NT2/D1 (cell line): Measurements from ENCODE around the gene GEMIN4.
"Not testable (repeated sequence)": the region's sequence is repeated elsewhere in the genome, so short reads cannot be mapped to it uniquely, and the experiment has no call there.

Experiments
- DNase-seq: peaks from one replicate; pipeline ENCODE4 v3.0.0-alpha.2; 2011; ENCODE audit warnings: low read depth, low spot score
- H3K27me3 ChIP-seq: 2 replicates; pipeline ENCODE4 v1.6.0; 2011; ENCODE audit warnings: mild to moderate bottlenecking; ENCODE audit not compliant: insufficient read length, insufficient read depth
- H3K36me3 ChIP-seq: 2 replicates; pipeline ENCODE4 v1.6.1; 2011; ENCODE audit warnings: mild to moderate bottlenecking, low read length, mixed read lengths; ENCODE audit not compliant: insufficient read depth, insufficient read length
- H3K4me1 ChIP-seq: 2 replicates; pipeline ENCODE4 v1.5.1; 2011; ENCODE audit not compliant: insufficient read depth, insufficient read length
- H3K4me3 ChIP-seq: 2 replicates; pipeline ENCODE4 v1.5.1; 2011; ENCODE audit warnings: low read depth; ENCODE audit not compliant: insufficient read length
- H3K9ac ChIP-seq: 2 replicates; pipeline ENCODE4 v1.6.0; 2011; ENCODE audit warnings: low read depth; ENCODE audit not compliant: insufficient read length
- H3K9me3 ChIP-seq: 2 replicates; pipeline ENCODE4 v1.5.1; 2011; ENCODE audit warnings: mild to moderate bottlenecking, low read length; ENCODE audit not compliant: insufficient read depth
- SUZ12 ChIP-seq: IDR thresholded peaks from 2 replicates; pipeline ENCODE4 v1.6.1; 2011; ENCODE audit not compliant: insufficient read length, insufficient read depth; ENCODE audit errors: extremely low read depth
- YY1 ChIP-seq: IDR thresholded peaks from 2 replicates; pipeline ENCODE4 v1.6.1; 2011; ENCODE audit not compliant: insufficient read length, insufficient read depth
- ZNF274 ChIP-seq: IDR thresholded peaks from 2 replicates; pipeline ENCODE4 v1.6.1; 2011; ENCODE audit warnings: mild to moderate bottlenecking, low read depth, low read length

Gene GEMIN4

DNA sequence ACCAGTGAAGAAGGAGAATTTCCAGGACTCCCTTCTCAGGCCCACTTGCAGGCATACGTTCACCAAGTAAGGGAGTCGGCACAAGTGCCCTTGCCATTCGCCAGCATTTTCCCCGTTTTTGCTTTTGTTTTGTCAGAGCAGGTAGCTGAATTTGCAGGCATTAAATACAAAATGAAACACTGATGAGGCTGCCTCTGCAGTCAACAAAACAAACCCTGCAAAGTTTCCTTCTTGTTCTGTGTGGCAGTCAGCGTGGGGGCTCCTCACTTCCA, 22.2 kb upstream of the GEMIN4 start:
- H3K36me3 ChIP-seq: peaks cover 89% of the 10 kb centered on the region

DNA sequence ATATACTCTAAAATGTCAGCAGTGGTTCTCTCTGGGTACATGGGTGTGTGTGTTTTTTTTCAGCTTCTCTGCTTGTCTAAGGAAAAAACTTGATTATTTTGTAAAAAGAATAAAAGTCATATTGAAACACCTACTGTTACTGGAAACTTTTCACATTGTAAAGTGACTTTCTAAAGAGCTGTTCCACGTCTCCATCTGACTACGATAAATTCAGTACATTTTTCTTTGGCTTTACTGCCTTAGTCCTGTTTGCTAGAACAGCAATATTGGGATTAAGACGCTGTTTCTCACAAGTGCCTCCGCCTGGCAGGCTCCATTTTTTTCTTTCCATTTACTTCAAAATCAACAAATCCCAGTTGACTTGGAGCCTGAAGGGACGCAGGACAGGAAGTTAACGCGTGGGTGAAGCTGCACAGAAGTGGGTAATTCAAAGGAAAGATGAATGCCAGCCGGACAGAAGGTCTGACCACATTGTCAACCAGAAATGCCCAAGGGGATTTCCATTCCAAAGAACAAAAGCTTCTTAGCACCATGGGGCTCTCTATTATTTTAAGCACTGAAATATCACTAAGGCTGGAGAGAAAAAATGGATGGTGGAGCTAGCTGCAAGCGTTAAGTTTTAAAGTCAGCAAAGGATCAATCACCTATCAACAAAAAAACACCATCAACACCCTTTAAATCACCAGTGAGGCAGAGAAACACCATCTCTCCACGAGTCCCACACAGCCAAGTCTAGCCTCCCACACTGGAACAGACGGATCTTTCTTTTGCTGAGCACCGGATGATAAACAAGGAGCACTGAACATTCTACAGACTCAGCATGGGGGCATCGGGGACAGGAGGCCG, 21.6 kb upstream of the GEMIN4 start:
- H3K36me3 ChIP-seq: peaks cover 91% of the 10 kb centered on the region
- H3K4me3 ChIP-seq: no peak overlapping the region
- H3K4me1 ChIP-seq: no peaks in the 10 kb centered on the region
- H3K9ac ChIP-seq: no peak overlapping the region
- TF ChIP-seq YY1 (no peak), ZNF274 (no peak), SUZ12 (no peak)
- no peak for DNase-seq
- no peaks in the 10 kb centered on the region for H3K27me3 ChIP-seq
- no peaks in the 10 kb centered on the region for H3K9me3 ChIP-seq

More for the DNA sequence above, 22.2 kb upstream of the GEMIN4 start:
- H3K4me3 ChIP-seq: no peak overlapping the region
- H3K4me1 ChIP-seq: no peaks in the 10 kb centered on the region
- DNase-seq: no peak
- no peak overlapping the region for H3K9ac ChIP-seq
- H3K27me3 ChIP-seq: no peaks in the 10 kb centered on the region
- H3K9me3 ChIP-seq: no peaks in the 10 kb centered on the region
- TF ChIP-seq ZNF274 (no peak), SUZ12 (no peak), YY1 (no peak)

DNA sequence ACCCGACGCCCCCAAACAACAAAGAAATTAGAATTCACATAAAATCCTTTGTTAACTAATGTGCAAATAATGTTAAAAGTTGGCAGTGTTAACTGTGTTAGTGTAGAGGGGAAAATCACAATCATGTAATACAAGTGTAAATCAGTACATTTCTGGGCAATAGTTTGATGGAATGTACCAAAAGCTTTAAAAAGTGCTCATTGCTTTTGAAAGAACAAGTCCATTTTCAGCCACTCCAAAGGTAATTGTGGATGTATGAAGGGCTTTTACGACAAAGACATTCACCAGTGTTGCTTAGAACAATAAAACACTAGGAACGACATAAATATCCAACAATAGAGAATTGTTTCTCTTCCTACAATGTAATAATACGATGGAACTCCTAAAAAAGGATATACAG, 21.0 kb upstream of the GEMIN4 start:
- peaks cover 84% of the 10 kb centered on the region for H3K36me3 ChIP-seq

DNA sequence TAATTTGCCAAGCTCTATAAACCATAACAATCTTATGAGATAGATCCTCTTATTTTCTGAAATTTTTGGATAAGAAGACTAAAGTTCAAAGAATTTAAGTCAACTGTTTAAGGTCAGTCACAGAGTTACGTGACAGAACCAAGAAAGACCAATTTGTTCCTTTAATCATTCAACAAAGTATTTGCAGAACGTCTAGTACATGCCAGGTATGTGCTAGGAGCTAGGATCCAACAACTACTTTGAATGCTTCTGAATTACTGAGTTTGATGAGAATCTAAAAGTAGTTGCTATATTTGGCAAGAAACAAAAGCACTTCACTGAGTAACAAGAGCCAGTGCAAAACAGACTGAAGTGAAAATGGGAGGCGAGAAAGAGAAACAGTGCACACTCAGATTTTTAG, 15.0 kb upstream of the GEMIN4 start:
- Histone ChIP-seq H3K36me3 (peaks cover 56% of the 10 kb centered on the region), H3K4me3 (no peak overlapping the region), H3K9ac (no peak overlapping the region), H3K4me1 (no peaks in the 10 kb centered on the region), H3K27me3 (no peaks in the 10 kb centered on the region), H3K9me3 (no peaks in the 10 kb centered on the region)
- no peak for DNase-seq
- TF ChIP-seq ZNF274 (no peak), YY1 (no peak), SUZ12 (no peak)

More for the DNA sequence above, 21.0 kb upstream of the GEMIN4 start:
- no peak for DNase-seq
- Histone ChIP-seq H3K9ac (no peak overlapping the region), H3K4me1 (no peaks in the 10 kb centered on the region), H3K9me3 (no peaks in the 10 kb centered on the region), H3K27me3 (no peaks in the 10 kb centered on the region), H3K4me3 (no peak overlapping the region)
- no peak for TF ChIP-seq YY1
- no peak for TF ChIP-seq ZNF274
- no peak for TF ChIP-seq SUZ12

DNA sequence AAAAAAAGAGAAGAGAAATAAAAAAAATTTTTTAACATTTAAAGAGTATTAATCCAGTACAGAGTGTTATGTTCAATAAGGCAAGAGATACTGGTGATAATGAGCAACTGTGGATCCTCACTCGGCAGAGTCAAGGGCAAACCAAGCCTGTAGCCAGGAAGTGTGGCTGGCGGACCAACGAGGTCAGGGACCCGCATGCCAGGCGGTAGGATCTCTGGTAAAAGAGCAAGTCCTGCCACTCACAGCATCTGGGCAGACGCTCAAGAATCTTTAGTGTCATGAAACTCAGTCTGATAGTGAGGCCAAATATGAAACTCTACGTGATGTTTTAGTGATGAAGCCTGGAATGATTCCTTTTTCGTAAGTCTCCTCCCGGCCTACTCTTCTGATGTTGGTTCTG, 8.3 kb upstream of the GEMIN4 start:
- Histone ChIP-seq H3K9ac (no peak overlapping the region), H3K4me3 (no peak overlapping the region), H3K4me1 (no peaks in the 10 kb centered on the region), H3K36me3 (peaks cover 61% of the 10 kb centered on the region), H3K9me3 (no peaks in the 10 kb centered on the region), H3K27me3 (no peaks in the 10 kb centered on the region)
- TF ChIP-seq YY1: no peak
- no peak for DNase-seq

DNA sequence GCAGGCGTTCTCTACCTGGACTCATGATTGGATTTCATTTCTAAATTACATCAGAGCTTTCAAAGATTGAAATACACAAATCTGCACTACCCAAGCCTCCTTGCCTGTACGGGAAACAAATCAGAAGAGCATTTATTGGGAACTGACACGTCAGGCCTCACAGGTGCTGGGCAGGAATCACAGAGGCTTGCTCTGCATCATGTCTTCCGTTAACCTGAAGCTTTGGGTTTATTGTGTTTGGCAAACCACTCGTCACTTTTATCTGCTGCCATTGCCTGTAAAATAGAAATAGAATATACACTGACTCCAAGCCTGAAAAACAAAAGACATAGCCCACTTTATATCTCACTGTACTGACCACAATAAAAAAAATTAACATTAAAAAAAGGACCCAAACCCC, 7.9 kb upstream of the GEMIN4 start:
- Histone ChIP-seq H3K9me3 (no peaks in the 10 kb centered on the region), H3K4me3 (no peak overlapping the region), H3K4me1 (no peaks in the 10 kb centered on the region), H3K36me3 (peaks cover 57% of the 10 kb centered on the region), H3K9ac (no peak overlapping the region), H3K27me3 (no peaks in the 10 kb centered on the region)
- no peak for TF ChIP-seq ZNF274
- TF ChIP-seq SUZ12: no peak
- no peak for TF ChIP-seq YY1
- no peak for DNase-seq

DNA sequence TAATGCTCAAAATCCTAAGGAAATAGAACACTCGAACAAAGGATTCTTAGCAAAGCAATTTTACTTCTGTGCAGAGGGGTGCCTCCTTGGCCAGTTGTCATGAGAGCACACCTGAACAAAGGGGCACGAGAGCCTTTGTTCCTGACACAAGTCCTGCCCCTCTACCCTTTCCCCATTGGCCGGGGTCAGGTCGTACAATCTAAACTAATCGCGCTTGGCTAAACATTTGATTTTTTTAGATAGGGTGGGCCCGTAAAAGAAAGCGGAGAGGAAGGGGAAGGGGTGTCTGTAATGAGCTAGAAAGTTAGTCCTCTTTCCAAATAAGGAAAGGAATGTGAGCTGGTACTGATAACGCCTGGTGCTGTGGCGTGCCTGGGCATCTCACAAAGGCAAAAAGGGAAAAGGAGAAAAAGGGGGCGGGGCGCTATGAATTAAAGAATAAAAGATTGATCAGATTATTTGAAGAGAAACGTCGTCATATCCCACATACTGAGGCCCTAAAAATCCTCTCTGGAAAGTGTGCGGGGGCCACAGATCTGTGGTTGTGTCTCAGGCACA, 4.0 kb upstream of the GEMIN4 start:
- not testable (repeated sequence) for DNase-seq, H3K9ac ChIP-seq, H3K4me3 ChIP-seq, H3K27me3 ChIP-seq, H3K4me1 ChIP-seq, H3K9me3 ChIP-seq
- H3K36me3 ChIP-seq: peaks cover 33% of the 10 kb centered on the region

DNA sequence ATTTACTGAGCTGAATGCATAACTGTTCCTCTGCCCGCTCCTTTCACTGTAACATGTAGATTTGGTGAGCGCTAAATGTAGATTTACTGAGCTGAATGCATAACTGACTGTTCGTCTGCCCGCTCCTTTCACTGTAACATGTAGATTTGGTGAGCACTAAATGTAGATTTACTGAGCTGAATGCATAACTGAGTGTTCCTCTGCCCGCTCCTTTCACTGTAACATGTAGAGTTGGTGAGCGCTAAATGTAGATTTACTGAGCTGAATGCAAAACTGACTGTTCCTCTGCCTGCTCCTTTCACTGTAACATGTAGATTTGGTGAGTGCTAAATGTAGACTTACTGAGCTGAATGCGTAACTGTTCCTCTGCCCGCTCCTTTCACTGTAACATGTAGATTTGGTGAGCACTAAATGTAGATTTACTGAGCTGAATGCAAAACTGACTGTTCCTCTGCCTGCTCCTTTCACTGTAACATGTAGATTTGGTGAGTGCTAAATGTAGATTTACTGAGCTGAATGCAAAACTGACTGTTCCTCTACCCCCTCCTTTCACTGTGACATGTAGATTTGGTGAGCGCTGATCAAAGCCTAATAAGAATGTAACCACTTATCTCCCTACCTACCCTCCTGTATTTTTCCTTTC, 3.4 kb upstream of the GEMIN4 start:
- not testable (repeated sequence) for H3K9ac ChIP-seq, H3K27me3 ChIP-seq, H3K4me3 ChIP-seq, H3K9me3 ChIP-seq, DNase-seq, H3K4me1 ChIP-seq
- peaks cover 27% of the 10 kb centered on the region for H3K36me3 ChIP-seq
